ENCODE measurements around the gene MBTD1. TPM values are rescaled to one million over a fixed set of nuclear protein-coding genes. Genes with fewer than 3 reads are reported as not detected.

MBTD1 gene
- total and polyA plus RNA-seq, 9 of the 15 experiments (the other 6 are each of a cell fraction or from before 2014, with no cell fraction given): 2.1 to 26.3 (median 13.3) TPM

GRCh38 chr17:51147650-51148049 is 112.2 kb downstream of the MBTD1 start (continued):
- no peak for TF ChIP-seq PBX2 (CRISPR knock-in tag; IDR thresholded peaks at IDR 0.05; ENCODE audit: low read depth)
- no peak for TF ChIP-seq PBX2 (tag; conservative IDR thresholded peaks at IDR 0.05; ENCODE audit: low read depth)
- no peak for TF ChIP-seq TBP (optimal IDR thresholded peaks at IDR 0.05; ENCODE audit: low read depth, low read length)
- no peak for TF ChIP-seq FOXA3 (CRISPR knock-in tag; conservative IDR thresholded peaks at IDR 0.05 in 1 of 2, IDR thresholded peaks at IDR 0.05 in 1 of 2)

GRCh38 chr17:51144266-51145022 is 115.4 kb downstream of the MBTD1 start:
- DNase-seq (ENCODE audit: extremely low read depth in 1 of 4, low spot score in 3 of 4): no peak
- FAIRE-seq: no peak
- WGBS (ENCODE audit: insufficient coverage, low coverage, missing lambda C conversion rate): 62% methylated on average over 4 of the region's 6 CpGs
- peak overlapping the region; percentile 57 for H2AFZ ChIP-seq (ENCODE audit: low read depth, low read length)
- no peak overlapping the region for H3K9ac ChIP-seq (ENCODE audit: insufficient read depth in 1 of 2, low read depth in 2 of 2, low read length in 2 of 2)
- H3K36me3 ChIP-seq (ENCODE audit: control insufficient read depth, insufficient read depth, low read length): no peaks in the 10 kb centered on the region
- H3K4me2 ChIP-seq (ENCODE audit: insufficient read depth, low read length): no peak overlapping the region
- ATAC-seq: no peak
- H3K4me1 ChIP-seq (replicated peaks in 1 of 2; ENCODE audit: control insufficient read depth in 2 of 2, insufficient read depth in 2 of 2, low read length in 2 of 2): peaks cover 0 to 5% of the 10 kb centered on the region in 2 experiments; a peak in 2 of 5 replicates
- ChIA-PET CTCF (ENCODE audit: low intra/inter-chr PET ratio) (no interaction called here), POLR2A (no interaction called here)
- H3K9me3 ChIP-seq (replicated peaks; ENCODE audit: control insufficient read depth, insufficient read depth, low read depth, low read length): no peaks in the 10 kb centered on the region
- BruUV-seq (replicated peaks): no TSS peak
- H3K27me3 ChIP-seq (ENCODE audit: control insufficient read depth in 2 of 2, insufficient read depth in 2 of 2, low read length in 2 of 2): no peaks in the 10 kb centered on the region
- in situ Hi-C loops (cut with MboI): loop anchor here (5.0 kb wide), 1 partner anchor 142 kb away; no protein-coding TSS in a partner anchor
- H3K27ac ChIP-seq (ENCODE audit: extremely low read depth, low read depth, low read length): no peak overlapping the region
- intact Hi-C loops (cut with micrococcal nuclease): no loop called here
- no peaks in the 10 kb centered on the region for H3K9me1 ChIP-seq (ENCODE audit: control insufficient read depth, insufficient read depth, low read length)
- H3K4me3 ChIP-seq: no peak overlapping the region
- no peaks in the 10 kb centered on the region for H3K79me2 ChIP-seq (ENCODE audit: control insufficient read depth, insufficient read depth, low read length)
- H4K20me1 ChIP-seq (replicated peaks; ENCODE audit: control insufficient read depth, insufficient read depth, low read length): no peaks in the 10 kb centered on the region
- TF ChIP-seq ZNF592 (IDR thresholded peaks at IDR 0.05) (no peak), TCF15 (CRISPR knock-in tag; IDR thresholded peaks at IDR 0.05) (no peak), PKNOX1 (IDR thresholded peaks at IDR 0.05) (no peak), PTBP1 (IDR thresholded peaks at IDR 0.05; ENCODE audit: low read depth, low read length) (no peak), BDP1 (IDR thresholded peaks at IDR 0.05; ENCODE audit: insufficient read depth, insufficient read length) (no peak), YY1 (IDR thresholded peaks at IDR 0.05; ENCODE audit: borderline replicate concordance in 1 of 3, control insufficient read depth in 1 of 3, extremely low read depth in 1 of 3, insufficient read depth in 3 of 3, insufficient read length in 1 of 3, insufficient replicate concordance in 2 of 3, low read depth in 1 of 3, low read length in 2 of 3) (no peak)
